OCI-LY3 (cell line): ENCODE measurements around the gene DNPH1.

ENCODE experiments used
- H2AFZ ChIP-seq: fragments of 200-600, 300-600 bp; shearing (Covaris generic); 2 replicates; pipeline ENCODE4 v1.6.0; 2014; ENCODE audit warnings: antibody characterized with exemption, low read depth, low read length
- H3K27ac ChIP-seq: fragments of 200-600, 300-600 bp; sonication (generic); 2 replicates; pipeline ENCODE4 v1.5.1; 2014; ENCODE audit warnings: mild to moderate bottlenecking, low read length, moderate library complexity, mixed read lengths
- H3K27me3 ChIP-seq: fragments of 200-600, 300-600 bp; sonication (generic); 2 replicates; pipeline ENCODE4 v1.6.1; 2014; ENCODE audit warnings: low read depth, low read length, mixed read lengths
- H3K36me3 ChIP-seq: fragments of 200-600, 300-600 bp; sonication (generic); replicated peaks from 2 replicates; pipeline ENCODE3; 2014; ENCODE audit warnings: low read depth, low read length, mixed read lengths
- H3K4me1 ChIP-seq: fragments of 300-600, 200-600 bp; sonication (generic); 2 replicates; pipeline ENCODE4 v1.6.1; 2014; ENCODE audit warnings: low read length, mixed read lengths
- H3K4me2 ChIP-seq: fragments of 200-600, 300-600 bp; sonication (generic); 2 replicates; pipeline ENCODE4 v1.6.1; 2014; ENCODE audit warnings: low read length, mixed read lengths
- H3K4me3 ChIP-seq: fragments of 300-600, 200-600 bp; sonication (generic); 2 replicates; pipeline ENCODE4 v1.5.1; 2014; ENCODE audit warnings: antibody characterized with exemption, mild to moderate bottlenecking, low read length, moderate library complexity
- H3K79me2 ChIP-seq: fragments of 300-600, 200-600 bp; shearing (Covaris generic); 2 replicates; pipeline ENCODE4 v1.6.1; 2014; ENCODE audit warnings: mild to moderate bottlenecking, low read length, mixed read lengths
- H3K9ac ChIP-seq: fragments of 300-600, 200-600 bp; shearing (Covaris generic); 2 replicates; pipeline ENCODE4 v1.6.0; 2014; ENCODE audit warnings: mild to moderate bottlenecking, low read length, moderate library complexity
- H3K9me3 ChIP-seq: fragments of 200-600, 300-600 bp; shearing (Covaris generic); 2 replicates; pipeline ENCODE4 v1.6.1; 2014; ENCODE audit warnings: low read length, mixed read lengths; ENCODE audit not compliant: insufficient read depth
- H4K20me1 ChIP-seq: fragments of 200-600, 300-600 bp; sonication (generic); 2 replicates; pipeline ENCODE4 v1.6.1; 2016; ENCODE audit warnings: low read length, mixed read lengths; ENCODE audit not compliant: insufficient read depth
- EZH2phosphoT487 ChIP-seq: fragments of 200-600 bp; shearing (Covaris generic); IDR thresholded peaks from 2 replicates; pipeline ENCODE4 v1.6.1; 2018; ENCODE audit warnings: antibody characterized with exemption, mixed run types, low read depth
- TF ChIP-seq, protein P1 (sequence below): fragments of 200-600, 300-600 bp; sonication (generic); IDR thresholded peaks from 2 replicates; pipeline ENCODE4 v1.5.1; 2014; ENCODE audit warnings: antibody characterized with exemption, low read length, low read depth

DNPH1 gene

DNA sequence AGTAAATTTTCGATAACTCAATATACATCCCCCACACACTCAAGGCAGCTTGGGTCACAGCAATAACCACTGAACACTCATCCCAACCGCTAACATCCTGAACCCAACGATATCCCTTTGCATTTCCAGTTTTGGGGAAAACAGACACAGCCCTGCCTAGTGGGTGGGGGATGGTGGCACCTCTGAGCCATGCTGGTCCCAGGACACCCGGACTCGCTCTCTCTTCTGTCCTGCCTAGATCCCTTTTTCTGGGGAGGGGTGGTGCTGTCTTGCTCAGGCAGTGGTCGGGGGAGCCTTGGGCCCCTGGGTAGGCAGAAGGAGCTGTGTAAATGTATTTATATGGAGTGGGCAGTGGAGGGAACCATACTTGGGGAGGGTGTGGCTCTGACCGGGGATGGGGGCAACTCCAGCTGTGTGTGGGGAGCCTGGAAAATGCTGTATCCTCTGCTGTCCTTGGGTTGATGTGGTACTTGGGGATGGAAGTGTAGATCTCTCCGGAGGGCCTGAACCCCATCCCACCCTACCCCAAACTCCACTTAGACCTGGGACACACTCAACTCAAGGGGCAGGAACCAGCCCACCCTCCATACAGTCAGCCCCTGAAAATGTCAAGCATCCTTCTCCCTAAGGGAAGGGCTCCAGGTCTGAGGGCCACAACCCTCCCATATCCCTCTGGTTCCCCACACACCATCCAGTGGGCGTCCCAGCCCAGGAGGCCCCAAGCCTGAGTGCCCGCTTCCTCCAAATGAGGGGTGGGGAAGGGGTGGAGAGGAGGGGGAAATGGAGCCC, 45.0 kb upstream of the DNPH1 start:
- Histone ChIP-seq H3K36me3 (no peaks in the 10 kb centered on the region), H3K4me3 (no peak overlapping the region), H2AFZ (no peak overlapping the region), H3K27me3 (0 out of 2 replicates have a peak, but pooled peaks cover 7% of the 10 kb centered on the region), H3K9me3 (no peaks in the 10 kb centered on the region), H3K27ac (no peak overlapping the region), H3K4me1 (peaks cover 37% of the 10 kb centered on the region), H3K9ac (no peak overlapping the region), H3K4me2 (no peak overlapping the region), H4K20me1 (no peaks in the 10 kb centered on the region), H3K79me2 (no peaks in the 10 kb centered on the region)
- TF ChIP-seq, protein P1, sequence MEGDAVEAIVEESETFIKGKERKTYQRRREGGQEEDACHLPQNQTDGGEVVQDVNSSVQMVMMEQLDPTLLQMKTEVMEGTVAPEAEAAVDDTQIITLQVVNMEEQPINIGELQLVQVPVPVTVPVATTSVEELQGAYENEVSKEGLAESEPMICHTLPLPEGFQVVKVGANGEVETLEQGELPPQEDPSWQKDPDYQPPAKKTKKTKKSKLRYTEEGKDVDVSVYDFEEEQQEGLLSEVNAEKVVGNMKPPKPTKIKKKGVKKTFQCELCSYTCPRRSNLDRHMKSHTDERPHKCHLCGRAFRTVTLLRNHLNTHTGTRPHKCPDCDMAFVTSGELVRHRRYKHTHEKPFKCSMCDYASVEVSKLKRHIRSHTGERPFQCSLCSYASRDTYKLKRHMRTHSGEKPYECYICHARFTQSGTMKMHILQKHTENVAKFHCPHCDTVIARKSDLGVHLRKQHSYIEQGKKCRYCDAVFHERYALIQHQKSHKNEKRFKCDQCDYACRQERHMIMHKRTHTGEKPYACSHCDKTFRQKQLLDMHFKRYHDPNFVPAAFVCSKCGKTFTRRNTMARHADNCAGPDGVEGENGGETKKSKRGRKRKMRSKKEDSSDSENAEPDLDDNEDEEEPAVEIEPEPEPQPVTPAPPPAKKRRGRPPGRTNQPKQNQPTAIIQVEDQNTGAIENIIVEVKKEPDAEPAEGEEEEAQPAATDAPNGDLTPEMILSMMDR: no peak
- TF ChIP-seq EZH2phosphoT487: no peak

DNA sequence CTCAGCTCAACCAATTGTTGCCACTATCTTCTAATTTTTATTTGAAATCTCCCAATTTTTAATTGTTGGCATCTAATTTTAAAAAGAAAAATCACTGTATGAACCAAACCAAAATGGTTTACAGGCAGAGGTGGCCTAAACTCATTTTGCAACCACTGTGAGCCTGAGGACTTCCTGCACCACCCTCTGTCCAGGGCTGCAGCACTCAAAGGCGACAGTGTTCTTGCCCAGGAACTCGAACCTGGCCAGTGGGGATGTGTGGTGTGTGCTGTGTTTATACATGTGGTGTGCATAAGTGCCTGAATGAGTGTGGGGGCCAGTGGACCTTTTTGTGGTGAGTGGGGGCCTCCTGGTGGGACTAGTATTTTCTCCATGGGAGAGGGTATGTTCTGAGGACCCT, 44.4 kb upstream of the DNPH1 start:
- Histone ChIP-seq H2AFZ (no peak overlapping the region), H3K36me3 (no peaks in the 10 kb centered on the region), H3K9ac (no peak overlapping the region), H3K27ac (no peak overlapping the region), H3K4me3 (no peak overlapping the region), H3K79me2 (no peaks in the 10 kb centered on the region), H3K27me3 (peaks cover 12% of the 10 kb centered on the region; the same call in 1 of the 2 replicates), H3K9me3 (no peaks in the 10 kb centered on the region), H3K4me1 (peaks cover 43% of the 10 kb centered on the region), H3K4me2 (no peak overlapping the region), H4K20me1 (no peaks in the 10 kb centered on the region)
- no peak for TF ChIP-seq EZH2phosphoT487
- TF ChIP-seq, protein P1: no peak

DNA sequence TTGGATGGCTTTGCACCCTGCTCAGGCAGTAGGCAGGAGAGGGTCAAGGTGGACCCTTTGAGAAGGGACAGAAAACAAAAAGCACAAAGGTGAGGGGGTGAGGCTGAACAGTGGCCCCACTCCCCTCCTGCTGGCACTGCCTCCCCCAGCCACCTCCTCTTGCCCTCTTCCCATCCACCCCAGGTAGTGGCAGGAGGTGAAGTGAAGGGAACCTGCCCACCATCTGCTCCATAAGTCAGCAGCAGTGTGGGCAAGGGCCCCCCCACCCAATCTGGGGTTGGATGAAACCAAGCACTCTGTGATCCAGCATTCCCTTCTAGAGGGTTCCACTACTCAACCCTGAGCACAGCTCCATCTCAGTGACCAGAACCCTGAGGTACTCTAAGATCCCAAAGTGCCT, 42.7 kb upstream of the DNPH1 start:
- no peak overlapping the region for H3K4me2 ChIP-seq
- H3K9ac ChIP-seq: no peak overlapping the region
- H3K36me3 ChIP-seq: no peaks in the 10 kb centered on the region
- no peak overlapping the region for H3K4me3 ChIP-seq
- H3K27me3 ChIP-seq: peaks cover 16% of the 10 kb centered on the region; the same call in 1 of the 2 replicates
- no peaks in the 10 kb centered on the region for H3K9me3 ChIP-seq
- peaks cover 60% of the 10 kb centered on the region for H3K4me1 ChIP-seq
- H2AFZ ChIP-seq: no peak overlapping the region
- TF ChIP-seq, protein P1: no peak
- H3K27ac ChIP-seq: no peak overlapping the region
- no peaks in the 10 kb centered on the region for H4K20me1 ChIP-seq
- no peaks in the 10 kb centered on the region for H3K79me2 ChIP-seq

DNA sequence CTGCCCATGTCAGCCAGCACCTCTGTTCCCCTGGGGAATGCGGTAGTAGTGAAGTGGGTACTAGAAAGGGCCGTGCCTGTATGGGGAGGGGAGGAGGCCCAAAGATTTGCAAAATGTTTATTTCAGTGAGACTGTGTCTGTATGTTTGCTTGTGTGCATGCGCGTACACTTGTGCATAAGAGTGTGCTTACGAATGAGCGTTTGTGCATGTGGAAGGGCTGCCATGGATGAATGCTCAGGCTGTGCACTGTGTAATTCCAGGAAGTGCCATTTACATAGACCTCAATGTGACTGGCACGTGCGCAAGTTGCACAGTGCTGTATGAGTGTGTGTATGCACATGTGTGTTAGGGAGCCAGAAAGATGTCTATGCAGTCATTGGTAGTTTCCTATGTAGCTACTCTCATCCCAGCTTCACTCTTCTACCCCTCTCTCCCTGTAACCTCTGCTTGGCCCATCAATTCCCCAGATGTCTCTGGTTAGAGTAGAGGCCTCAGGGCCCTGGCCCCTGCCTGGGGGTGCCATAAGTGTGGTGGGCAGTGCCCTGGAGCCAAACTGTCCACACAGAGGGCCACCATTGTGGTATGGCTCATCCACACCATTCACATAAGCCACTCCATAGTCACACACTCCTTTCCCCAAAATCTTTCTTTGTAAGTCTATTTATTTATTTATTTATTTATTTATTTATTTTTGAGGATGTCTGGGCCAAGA, 42.0 kb upstream of the DNPH1 start:
- Histone ChIP-seq H3K27me3 (peaks cover 15% of the 10 kb centered on the region; the same call in 1 of the 2 replicates), H3K79me2 (no peaks in the 10 kb centered on the region), H4K20me1 (no peaks in the 10 kb centered on the region), H2AFZ (peak overlapping the region; percentile 28; the same call in 1 of the 2 replicates), H3K36me3 (no peaks in the 10 kb centered on the region), H3K9me3 (no peaks in the 10 kb centered on the region), H3K4me1 (peaks cover 57% of the 10 kb centered on the region), H3K9ac (peak overlapping the region; percentile 9; the same call in 1 of the 2 replicates), H3K4me3 (peak overlapping the region; percentile 9), H3K27ac (peak overlapping the region; percentile 5; the same call in 1 of the 2 replicates), H3K4me2 (peak overlapping the region; percentile 85)
- TF ChIP-seq EZH2phosphoT487: no peak
- TF ChIP-seq, protein P1: no peak
